22Rv1 (cell line): ENCODE results near the gene THSD4.

Experiments used
- CTCF ChIP-seq: fragments of 450-650 bp; IDR thresholded peaks from 2 replicates; pipeline ENCODE4 v1.5.1; 2017; ENCODE audit warnings: mild to moderate bottlenecking
- ZFX ChIP-seq: fragments of 450-650 bp; IDR thresholded peaks from 2 replicates; pipeline ENCODE4 v1.6.1; 2017; ENCODE audit warnings: antibody characterized with exemption, borderline replicate concordance

- peak; percentile 30 for TF ChIP-seq CTCF
- no peak for TF ChIP-seq ZFX
Observed at GRCh38 chr15:71195242-71195641, 80.0 kb downstream of the THSD4 start.
